T-helper 2 cell treated with Interferon-gamma antibody and Interleukin-4, amounts not matched to agents 5 μg/mL and 100 μg/mL, for 36 hours (primary cell): ENCODE measurements around the gene RPAP2.
A peak's percentile ranks its signal among the peaks of the same experiment; 100 is the strongest.
"Not testable (repeated sequence)": the region's sequence is repeated elsewhere in the genome, so short reads cannot be mapped to it uniquely, and the experiment has no call there.

Experiments
- DNase-seq: peaks from one replicate; pipeline ENCODE4 v3.0.0; 2021; ENCODE audit warnings: low spot score
- H3K27ac Mint-ChIP-seq: one replicate; pipeline ENCODE4 v1.8.0; 2021; ENCODE audit warnings: mild to moderate bottlenecking, mixed read lengths
- H3K27me3 Mint-ChIP-seq: one replicate; pipeline ENCODE4 v1.8.0; 2021; ENCODE audit warnings: low read depth, mixed read lengths
- H3K36me3 Mint-ChIP-seq: one replicate; pipeline ENCODE4 v1.8.0; 2021; ENCODE audit warnings: low read depth, mixed read lengths
- H3K4me1 Mint-ChIP-seq: one replicate; pipeline ENCODE4 v1.8.0; 2021; ENCODE audit warnings: low read depth, mixed read lengths
- H3K4me3 Mint-ChIP-seq: one replicate; pipeline ENCODE4 v1.8.0; 2022; ENCODE audit warnings: mild to moderate bottlenecking, moderate library complexity, mixed read lengths
- H3K9me3 Mint-ChIP-seq: one replicate; pipeline ENCODE4 v1.8.0; 2021; ENCODE audit warnings: mixed read lengths

RPAP2 gene

DNA sequence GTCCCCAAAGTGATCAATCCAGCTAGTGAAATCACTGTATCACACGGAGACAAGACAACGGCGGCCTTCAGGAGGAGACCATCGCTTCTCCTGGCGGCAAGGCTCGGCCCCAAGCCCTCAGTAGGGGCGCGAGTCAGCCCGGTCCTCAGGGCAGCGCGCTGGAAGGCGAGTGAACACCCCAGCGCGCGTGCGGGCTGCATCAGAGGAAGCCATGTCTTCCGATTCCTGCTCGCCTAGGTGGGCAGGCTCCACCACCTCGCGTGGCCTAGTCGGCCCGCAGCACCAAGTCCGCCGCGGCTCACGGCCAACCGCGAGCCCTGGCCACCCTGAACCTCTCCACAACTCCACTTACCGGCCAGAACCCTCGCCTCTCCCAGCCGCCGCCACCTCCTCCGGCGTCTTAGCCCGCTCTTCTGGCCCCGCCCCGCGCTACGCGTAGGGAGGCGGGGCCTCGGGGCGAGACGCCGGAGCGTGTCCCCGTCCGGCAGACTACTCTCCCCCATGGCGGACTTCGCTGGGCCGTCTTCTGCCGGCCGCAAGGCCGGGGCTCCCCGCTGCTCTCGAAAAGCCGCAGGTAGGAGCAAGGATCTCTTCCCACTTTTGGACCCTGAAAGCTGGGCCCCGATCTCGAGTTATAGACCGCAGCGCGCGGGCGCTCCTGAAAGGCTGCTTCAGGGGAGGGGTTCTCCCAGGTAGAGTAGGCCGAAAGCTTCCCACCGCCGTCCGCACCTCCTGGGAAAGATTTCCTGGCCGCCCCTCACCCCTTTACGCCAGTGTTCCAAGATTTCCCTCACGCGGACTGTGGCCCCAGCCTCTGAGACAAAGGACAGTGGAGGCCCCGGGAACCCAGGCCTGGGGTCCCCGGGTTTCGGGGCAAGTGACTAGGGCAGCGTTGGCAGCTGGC, at the start of gene RPAP2, which contains the start of gene GLMN:
Gene RPAP2 (plus strand): TSS at position 487 of the 904 bp plus-strand sequence. CDS start 15 bp downstream, at position 502.
Gene GLMN (minus strand): TSS at position 415 of the 904 bp plus-strand sequence. CDS start 988 bp downstream, outside the sequence.
- Mint-ChIP-seq H3K27me3 (no peaks in the 10 kb centered on the region), H3K27ac (peak within 1 kb of the TSS; percentile 97), H3K4me1 (peaks cover 36% of the 10 kb centered on the region), H3K9me3 (no peaks in the 10 kb centered on the region), H3K4me3 (peak within 1 kb of the TSS; percentile 98), H3K36me3 (peaks cover 34% of the 10 kb centered on the region)
- peak; percentile 82 for DNase-seq

DNA sequence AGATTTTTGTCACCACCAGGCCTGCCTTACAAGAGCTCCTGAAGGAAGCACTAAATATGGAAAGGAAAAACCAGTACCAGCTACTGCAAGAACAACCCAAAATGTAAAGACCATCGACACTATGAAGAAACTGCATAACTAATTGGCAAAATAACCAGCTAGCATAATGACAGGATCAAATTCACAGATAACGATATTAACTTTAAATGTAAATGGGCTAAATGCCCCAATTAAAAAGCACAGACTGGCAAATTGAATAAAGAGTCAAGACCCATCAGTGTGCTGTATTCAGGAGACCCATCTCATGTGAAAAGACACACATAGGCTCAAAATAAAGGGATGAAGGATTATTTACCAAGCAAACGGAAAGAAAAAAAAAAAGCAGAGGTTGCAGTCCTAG, 44.1 kb upstream of the RPAP2 start:
- DNase-seq, H3K4me3 Mint-ChIP-seq, H3K4me1 Mint-ChIP-seq, H3K27ac Mint-ChIP-seq, H3K27me3 Mint-ChIP-seq: not testable (repeated sequence)
- Mint-ChIP-seq H3K9me3 (peaks cover 28% of the 10 kb centered on the region), H3K36me3 (peaks cover 75% of the 10 kb centered on the region)

DNA sequence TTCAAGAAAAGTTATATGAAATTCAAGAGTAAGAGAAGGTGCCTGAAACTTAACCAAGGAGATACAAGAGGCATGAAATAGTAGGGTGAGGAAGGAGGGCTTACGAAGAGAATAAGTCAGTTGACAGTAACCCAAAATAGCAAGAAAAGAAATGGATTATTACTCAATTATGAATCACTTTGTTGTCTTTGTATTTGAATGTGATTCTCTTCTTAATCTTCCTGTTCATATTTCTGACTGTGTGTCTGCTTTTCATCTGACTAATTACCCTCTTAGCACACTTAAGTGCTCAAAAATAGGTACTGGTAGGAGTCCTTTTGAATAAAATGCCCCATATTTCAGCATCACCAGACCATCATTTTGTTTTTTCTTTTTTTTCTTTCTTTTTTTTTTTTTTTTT, 39.5 kb upstream of the RPAP2 start:
- DNase-seq, result no peak
- Mint-ChIP-seq H3K36me3 (peaks cover 84% of the 10 kb centered on the region), H3K4me3 (no peak overlapping the region), H3K27ac (no peak overlapping the region), H3K9me3 (peaks cover 21% of the 10 kb centered on the region), H3K4me1 (no peaks in the 10 kb centered on the region), H3K27me3 (no peaks in the 10 kb centered on the region)

GRCh38 chr1:92262516-92262915, 36.3 kb upstream of the RPAP2 start:
- Mint-ChIP-seq H3K36me3 (peaks cover 68% of the 10 kb centered on the region), H3K4me1 (no peaks in the 10 kb centered on the region), H3K9me3 (no peaks in the 10 kb centered on the region), H3K27ac (no peak overlapping the region), H3K4me3 (no peak overlapping the region), H3K27me3 (no peaks in the 10 kb centered on the region)
- DNase-seq, result no peak

DNA sequence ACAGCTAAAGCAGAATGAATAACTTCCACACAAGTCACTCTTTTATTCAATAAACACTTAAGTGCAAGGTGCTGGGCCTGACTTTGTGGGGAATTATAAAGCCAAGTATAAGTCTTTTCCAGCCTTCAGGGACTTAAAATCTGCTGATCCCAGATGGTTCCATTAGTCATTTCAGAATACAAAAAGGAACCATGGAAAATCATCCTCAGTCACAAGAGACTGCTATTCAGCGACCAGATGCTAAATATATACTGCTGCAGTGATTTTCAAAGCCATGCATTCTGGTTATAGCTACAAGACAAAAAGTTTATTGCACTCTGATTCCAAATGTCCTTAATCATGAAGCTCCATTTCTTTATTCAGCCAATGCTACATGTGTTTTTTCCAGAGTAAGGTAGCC, 25.8 kb upstream of the RPAP2 start:
- no peak for DNase-seq
- Mint-ChIP-seq H3K4me3 (no peak overlapping the region), H3K4me1 (no peaks in the 10 kb centered on the region), H3K9me3 (no peaks in the 10 kb centered on the region), H3K27ac (no peak overlapping the region), H3K36me3 (peaks cover 49% of the 10 kb centered on the region), H3K27me3 (no peaks in the 10 kb centered on the region)

GRCh38 chr1:92274939-92275338, 23.9 kb upstream of the RPAP2 start:
- H3K4me3 Mint-ChIP-seq, result no peak overlapping the region
- H3K27me3 Mint-ChIP-seq, result no peaks in the 10 kb centered on the region
- H3K9me3 Mint-ChIP-seq, result no peaks in the 10 kb centered on the region
- no peak for DNase-seq
- H3K36me3 Mint-ChIP-seq, result peaks cover 55% of the 10 kb centered on the region
- no peak overlapping the region for H3K27ac Mint-ChIP-seq
- no peaks in the 10 kb centered on the region for H3K4me1 Mint-ChIP-seq

DNA sequence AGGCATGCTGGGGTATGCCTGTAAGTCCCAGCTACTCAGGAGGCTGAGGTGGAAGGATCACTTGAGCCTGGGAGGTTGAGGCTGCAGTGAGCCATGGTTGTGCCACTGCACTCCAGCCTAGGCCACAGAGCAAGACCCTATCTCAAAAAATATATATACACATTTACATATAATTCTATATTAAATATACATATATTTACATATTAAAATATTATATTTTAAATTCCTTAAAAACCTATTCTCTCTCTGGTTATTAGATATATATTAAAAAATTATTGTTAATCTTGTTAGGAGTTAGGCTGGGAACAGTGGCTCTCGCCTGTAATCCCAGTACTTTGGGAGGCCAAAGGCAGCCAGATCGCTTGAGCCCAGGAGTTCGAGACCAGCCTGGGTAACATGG, 22.8 kb upstream of the RPAP2 start:
- Mint-ChIP-seq H3K4me3 (no peak overlapping the region), H3K27me3 (no peaks in the 10 kb centered on the region), H3K9me3 (no peaks in the 10 kb centered on the region), H3K27ac (no peak overlapping the region), H3K4me1 (peaks cover 5% of the 10 kb centered on the region), H3K36me3 (peaks cover 62% of the 10 kb centered on the region)
- DNase-seq, result no peak

GRCh38 chr1:92277105-92277723, 21.6 kb upstream of the RPAP2 start:
- Mint-ChIP-seq H3K9me3 (no peaks in the 10 kb centered on the region), H3K4me3 (no peak overlapping the region), H3K36me3 (peaks cover 65% of the 10 kb centered on the region), H3K27ac (no peak overlapping the region), H3K27me3 (no peaks in the 10 kb centered on the region), H3K4me1 (peaks cover 7% of the 10 kb centered on the region)
- no peak for DNase-seq

DNA sequence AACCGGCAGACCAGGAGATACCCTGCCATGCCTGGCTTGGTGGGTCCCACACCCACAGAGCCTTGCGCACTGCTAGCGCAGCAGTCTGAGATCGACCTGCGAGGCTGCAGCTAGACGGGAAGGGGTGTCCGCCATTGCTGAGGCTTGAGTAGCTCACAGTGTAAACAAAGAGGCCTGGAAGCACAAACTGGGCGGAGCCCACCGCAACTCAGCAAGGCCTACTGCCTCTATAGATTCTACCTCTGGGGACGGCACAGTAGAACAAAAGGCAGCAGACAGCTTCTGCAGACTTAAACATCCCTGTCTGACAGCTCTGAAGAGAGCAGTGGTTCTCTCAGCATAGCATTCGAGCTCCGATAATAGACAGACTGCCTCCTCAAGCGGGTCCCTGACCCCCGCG, 19.1 kb upstream of the RPAP2 start:
- H3K36me3 Mint-ChIP-seq, result peaks cover 76% of the 10 kb centered on the region
- H3K4me1 Mint-ChIP-seq, result peaks cover 16% of the 10 kb centered on the region
- H3K9me3 Mint-ChIP-seq, H3K4me3 Mint-ChIP-seq, H3K27me3 Mint-ChIP-seq, DNase-seq, H3K27ac Mint-ChIP-seq: not testable (repeated sequence)

DNA sequence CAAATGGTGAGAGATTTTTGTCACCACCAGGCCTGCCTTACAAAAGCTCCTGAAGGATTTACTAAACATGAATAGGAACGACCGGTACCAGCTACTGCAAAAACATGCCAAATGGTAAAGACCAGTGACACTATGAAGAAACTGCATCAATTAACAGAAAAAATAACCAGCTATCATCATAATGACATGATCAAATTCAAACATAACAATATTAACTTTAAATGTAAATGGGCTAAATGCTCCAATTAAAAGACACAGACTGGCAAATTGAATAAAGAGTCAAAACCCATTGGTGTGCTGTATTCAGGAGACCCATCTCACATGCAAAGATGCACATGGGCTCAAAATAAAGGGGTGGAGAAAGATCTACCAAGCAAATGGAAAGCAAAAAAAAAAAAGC, 17.4 kb upstream of the RPAP2 start:
- H3K4me1 Mint-ChIP-seq, result peaks cover 16% of the 10 kb centered on the region
- not testable (repeated sequence) for H3K4me3 Mint-ChIP-seq, H3K9me3 Mint-ChIP-seq, DNase-seq, H3K27ac Mint-ChIP-seq, H3K27me3 Mint-ChIP-seq
- H3K36me3 Mint-ChIP-seq, result peaks cover 80% of the 10 kb centered on the region

DNA sequence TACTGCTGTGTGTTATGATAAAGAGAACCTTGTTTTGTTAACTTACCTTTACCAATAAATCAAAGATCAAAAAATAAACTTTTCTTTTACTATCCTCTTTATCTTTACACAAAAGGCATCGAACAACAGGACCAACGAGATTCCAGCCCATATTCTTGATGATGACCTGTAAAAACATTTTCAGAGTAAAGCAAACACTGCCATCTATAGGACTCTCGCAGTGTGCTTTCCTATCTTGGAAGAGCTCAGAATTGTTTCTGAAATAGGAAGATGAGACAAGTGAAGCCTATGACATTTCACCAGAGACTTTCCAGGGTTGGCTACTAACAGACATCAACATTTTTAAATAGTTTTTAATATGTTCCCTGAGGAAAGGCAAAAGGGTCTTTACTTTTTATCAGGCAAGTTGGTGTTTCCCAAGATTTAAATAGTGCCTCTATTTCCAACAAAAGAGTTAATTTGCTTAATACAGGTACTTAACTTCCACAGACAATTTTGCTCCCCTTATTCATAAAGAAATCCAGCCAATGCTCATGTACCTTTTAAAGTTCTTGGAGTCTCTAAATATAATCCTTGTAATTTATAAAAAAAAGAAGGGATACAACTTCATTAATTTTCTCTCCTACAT, 7.4 kb upstream of the RPAP2 start:
- no peak overlapping the region for H3K4me3 Mint-ChIP-seq
- H3K4me1 Mint-ChIP-seq, result peaks cover 22% of the 10 kb centered on the region
- no peaks in the 10 kb centered on the region for H3K9me3 Mint-ChIP-seq
- DNase-seq, result no peak
- H3K27ac Mint-ChIP-seq, result no peak overlapping the region
- H3K36me3 Mint-ChIP-seq, result peaks cover 47% of the 10 kb centered on the region
- H3K27me3 Mint-ChIP-seq, result no peaks in the 10 kb centered on the region

- DNase-seq, result no peak
- Mint-ChIP-seq H3K27ac (peak overlapping the region; percentile 97), H3K27me3 (no peaks in the 10 kb centered on the region), H3K36me3 (peaks cover 34% of the 10 kb centered on the region), H3K4me3 (peak overlapping the region; percentile 98), H3K4me1 (peaks cover 38% of the 10 kb centered on the region), H3K9me3 (no peaks in the 10 kb centered on the region)
Measured at GRCh38 chr1:92298213-92298572, 666 bp upstream of the RPAP2 start.

- no peak for DNase-seq
- no peaks in the 10 kb centered on the region for H3K27me3 Mint-ChIP-seq
- H3K4me3 Mint-ChIP-seq, result peak overlapping the region; percentile 98
- peak overlapping the region; percentile 97 for H3K27ac Mint-ChIP-seq
- H3K4me1 Mint-ChIP-seq, result peaks cover 39% of the 10 kb centered on the region
- H3K9me3 Mint-ChIP-seq, result no peaks in the 10 kb centered on the region
- H3K36me3 Mint-ChIP-seq, result peaks cover 36% of the 10 kb centered on the region
Measured at GRCh38 chr1:92299477-92300150, 755 bp downstream of the RPAP2 start.

GRCh38 chr1:92301021-92301420, 2.2 kb downstream of the RPAP2 start:
- H3K4me3 Mint-ChIP-seq, result no peak overlapping the region
- H3K36me3 Mint-ChIP-seq, result peaks cover 37% of the 10 kb centered on the region
- no peaks in the 10 kb centered on the region for H3K9me3 Mint-ChIP-seq
- DNase-seq, result no peak
- no peaks in the 10 kb centered on the region for H3K27me3 Mint-ChIP-seq
- H3K27ac Mint-ChIP-seq, result no peak overlapping the region
- peaks cover 35% of the 10 kb centered on the region for H3K4me1 Mint-ChIP-seq
